Measurements from ENCODE around the gene ICA1.

ICA1 gene

DNA sequence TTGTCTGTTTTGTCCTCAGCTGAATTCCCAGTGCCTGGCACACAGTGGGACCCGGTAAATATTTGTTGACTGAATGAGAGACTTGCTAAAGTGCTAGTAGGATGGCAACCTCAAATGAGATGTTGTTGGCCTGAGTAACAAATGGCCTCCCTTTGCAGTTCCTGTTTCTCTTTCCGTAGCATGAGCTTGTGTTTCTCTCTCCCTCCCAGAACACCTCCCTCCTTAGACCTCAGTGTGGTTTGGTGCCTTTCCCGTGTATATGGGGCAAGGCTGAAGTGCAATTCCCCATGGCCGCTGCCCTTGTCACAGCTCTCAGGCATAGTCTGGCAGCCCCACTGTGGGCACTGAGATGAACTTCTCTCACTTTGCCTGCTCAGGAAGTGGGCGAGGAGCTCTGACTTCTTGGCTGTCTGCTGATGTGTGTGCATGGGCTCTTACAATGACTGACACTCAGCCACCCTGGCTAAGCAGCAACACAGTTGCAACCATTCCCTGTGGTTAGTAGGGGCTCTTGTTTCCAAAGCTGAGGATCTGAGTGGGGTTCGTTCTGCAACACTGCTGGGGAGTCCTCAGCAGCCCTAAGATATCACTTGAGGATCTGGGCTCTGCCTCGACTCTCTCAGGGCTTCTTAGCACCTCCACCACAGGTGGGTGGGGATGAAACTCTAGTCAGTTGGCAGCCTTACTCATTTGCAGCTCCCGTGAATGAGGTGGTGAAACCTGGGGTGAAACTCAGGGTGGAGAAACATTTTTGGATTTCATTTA is 136.1 kb downstream of the ICA1 start:
- Histone ChIP-seq H3K27me3 (no peaks in the 10 kb centered on the region), H3K9me3 (no peaks in the 10 kb centered on the region), H3K36me3 (peaks cover 28% of the 10 kb centered on the region), H3K4me3 (ENCODE audit: low read depth in 1 of 2, low read length in 1 of 2) (peak overlapping the region; percentile 23 to 40), H3K27ac (peak overlapping the region; percentile 92), H3K4me1 (ENCODE audit: control insufficient read depth in 1 of 2, insufficient read depth in 1 of 2, low read depth in 1 of 2, low read length in 1 of 2) (peaks cover 42 to 46% of the 10 kb centered on the region in 2 experiments)
- TF ChIP-seq CTCF (IDR thresholded peaks at IDR 0.05) = no peak

GRCh38 chr7:8121243-8121642 is 140.7 kb downstream of the ICA1 start:
- Histone ChIP-seq H3K4me3 (ENCODE audit: low read depth in 1 of 2, low read length in 1 of 2) (no peak overlapping the region), H3K27ac (no peak overlapping the region), H3K9me3 (no peaks in the 10 kb centered on the region), H3K4me1 (ENCODE audit: control insufficient read depth in 1 of 2, insufficient read depth in 1 of 2, low read depth in 1 of 2, low read length in 1 of 2) (peaks cover 15 to 20% of the 10 kb centered on the region in 2 experiments), H3K36me3 (peaks cover 56% of the 10 kb centered on the region), H3K27me3 (no peaks in the 10 kb centered on the region)
- no peak for TF ChIP-seq CTCF (IDR thresholded peaks at IDR 0.05)

DNA sequence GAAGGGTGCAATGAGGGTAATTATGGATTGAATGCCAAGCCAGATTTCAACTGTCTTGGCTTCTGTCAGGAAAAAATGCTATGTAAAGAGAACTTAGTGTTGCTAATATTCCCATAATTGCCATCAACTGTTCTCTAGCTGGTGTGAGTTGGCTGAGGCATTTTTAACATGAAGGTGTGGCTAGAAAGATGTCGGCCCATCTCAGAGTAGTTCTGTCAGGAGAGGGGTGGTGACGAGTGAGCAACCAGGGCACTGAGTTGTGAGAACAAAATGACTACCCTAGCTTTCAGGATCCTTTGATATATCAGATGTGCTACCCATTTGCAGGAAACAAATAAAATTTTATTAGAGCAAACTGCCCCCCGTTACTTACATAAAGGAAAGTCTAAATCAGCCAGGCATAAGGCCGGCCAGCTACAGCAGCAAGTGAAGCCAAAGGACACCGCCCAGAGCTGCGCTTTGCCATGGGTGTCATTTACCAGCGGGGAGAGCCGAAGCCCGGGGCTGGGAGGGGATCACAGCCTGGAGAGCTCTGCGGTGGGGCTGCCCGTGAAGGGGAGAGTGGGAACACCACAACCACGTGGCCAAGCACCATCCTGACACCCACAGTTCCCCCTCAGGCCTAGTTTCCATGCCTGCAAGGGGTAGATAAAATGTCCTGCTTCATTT is 141.4 kb downstream of the ICA1 start:
- no peak overlapping the region for H3K27ac ChIP-seq
- H3K4me1 ChIP-seq (ENCODE audit: control insufficient read depth in 1 of 2, insufficient read depth in 1 of 2, low read depth in 1 of 2, low read length in 1 of 2) = peaks cover 7 to 12% of the 10 kb centered on the region in 2 experiments
- peaks cover 57% of the 10 kb centered on the region for H3K36me3 ChIP-seq

GRCh38 chr7:8119262-8119661 is 142.7 kb downstream of the ICA1 start:
- Histone ChIP-seq H3K36me3 (peaks cover 68% of the 10 kb centered on the region), H3K4me1 (ENCODE audit: control insufficient read depth in 1 of 2, insufficient read depth in 1 of 2, low read depth in 1 of 2, low read length in 1 of 2) (no peaks in the 10 kb centered on the region), H3K27ac (no peak overlapping the region), H3K9me3 (no peaks in the 10 kb centered on the region), H3K27me3 (no peaks in the 10 kb centered on the region), H3K4me3 (ENCODE audit: low read depth in 1 of 2, low read length in 1 of 2) (no peak overlapping the region)
- no peak for TF ChIP-seq CTCF (IDR thresholded peaks at IDR 0.05)

More for the DNA sequence above, 141.4 kb downstream of the ICA1 start:
- TF ChIP-seq CTCF (IDR thresholded peaks at IDR 0.05) = no peak
- H3K27me3 ChIP-seq = no peaks in the 10 kb centered on the region
- H3K9me3 ChIP-seq = no peaks in the 10 kb centered on the region
- no peak overlapping the region for H3K4me3 ChIP-seq (ENCODE audit: low read depth in 1 of 2, low read length in 1 of 2)

DNA sequence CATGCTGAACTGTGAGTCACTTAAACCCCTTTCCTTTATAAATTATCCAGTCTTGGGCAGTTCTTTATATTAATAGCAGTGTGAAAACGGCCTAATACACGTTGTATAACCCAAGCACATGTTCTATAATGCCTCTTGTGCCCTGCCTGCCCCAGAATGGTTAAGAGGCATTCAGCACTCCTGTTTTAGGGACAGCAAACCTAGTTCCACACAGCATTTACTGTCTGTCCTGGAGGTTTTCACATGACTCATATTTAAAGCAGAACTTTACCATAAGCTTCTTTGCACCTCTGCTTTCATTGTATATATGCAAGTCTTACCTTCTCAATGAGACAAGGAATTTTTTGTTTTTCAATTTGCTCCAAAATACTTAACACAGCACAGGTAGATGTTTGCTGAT is 144.8 kb downstream of the ICA1 start:
- no peak overlapping the region for H3K27ac ChIP-seq
- H3K4me1 ChIP-seq (ENCODE audit: control insufficient read depth in 1 of 2, insufficient read depth in 1 of 2, low read depth in 1 of 2, low read length in 1 of 2) = no peaks in the 10 kb centered on the region
- peaks cover 65% of the 10 kb centered on the region for H3K36me3 ChIP-seq
- H3K4me3 ChIP-seq (ENCODE audit: low read depth in 1 of 2, low read length in 1 of 2) = no peak overlapping the region
- H3K9me3 ChIP-seq = no peaks in the 10 kb centered on the region
- no peaks in the 10 kb centered on the region for H3K27me3 ChIP-seq
- no peak for TF ChIP-seq CTCF (IDR thresholded peaks at IDR 0.05)

Data from neutrophil (primary cell).